GM21526 (cell line): ENCODE data around the gene PDZD2.
A peak's percentile ranks its signal among the peaks of the same experiment; 100 is the strongest.

ENCODE experiments used
- ATAC-seq: cut with Tn5 transposase; IDR thresholded peaks from one replicate; pipeline ENCODE4 v1.9.1; 2021; ENCODE audit warnings: moderate library complexity; ENCODE audit not compliant: unreplicated experiment, low FRiP score

Gene PDZD2

GRCh38 chr5:32088214-32088613 lies 449.3 kb downstream of the PDZD2 start:
- no peak for ATAC-seq

DNA sequence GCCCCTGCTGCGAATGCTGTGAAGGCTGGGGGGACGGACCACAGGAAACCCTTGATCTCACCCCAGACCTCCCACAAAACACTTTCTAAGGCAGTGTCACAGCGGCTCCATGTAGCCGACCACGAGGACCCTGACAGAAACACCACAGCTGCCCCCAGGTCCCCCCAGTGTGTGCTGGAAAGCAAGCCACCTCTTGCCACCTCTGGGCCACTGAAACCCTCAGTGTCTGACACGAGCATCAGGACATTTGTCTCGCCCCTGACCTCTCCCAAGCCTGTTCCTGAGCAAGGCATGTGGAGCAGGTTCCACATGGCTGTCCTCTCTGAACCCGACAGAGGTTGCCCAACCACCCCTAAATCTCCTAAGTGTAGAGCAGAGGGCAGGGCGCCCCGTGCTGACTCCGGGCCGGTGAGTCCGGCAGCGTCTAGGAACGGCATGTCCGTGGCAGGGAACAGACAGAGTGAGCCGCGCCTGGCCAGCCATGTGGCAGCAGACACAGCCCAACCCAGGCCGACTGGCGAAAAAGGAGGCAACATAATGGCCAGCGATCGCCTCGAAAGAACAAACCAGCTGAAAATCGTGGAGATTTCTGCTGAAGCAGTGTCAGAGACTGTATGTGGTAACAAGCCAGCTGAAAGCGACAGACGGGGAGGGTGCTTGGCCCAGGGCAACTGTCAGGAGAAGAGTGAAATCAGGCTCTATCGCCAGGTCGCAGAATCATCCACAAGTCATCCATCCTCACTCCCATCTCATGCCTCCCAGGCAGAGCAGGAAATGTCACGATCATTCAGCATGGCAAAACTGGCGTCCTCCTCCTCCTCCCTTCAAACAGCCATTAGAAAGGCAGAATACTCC lies 450.4 kb downstream of the PDZD2 start:
- ATAC-seq = no peak

DNA sequence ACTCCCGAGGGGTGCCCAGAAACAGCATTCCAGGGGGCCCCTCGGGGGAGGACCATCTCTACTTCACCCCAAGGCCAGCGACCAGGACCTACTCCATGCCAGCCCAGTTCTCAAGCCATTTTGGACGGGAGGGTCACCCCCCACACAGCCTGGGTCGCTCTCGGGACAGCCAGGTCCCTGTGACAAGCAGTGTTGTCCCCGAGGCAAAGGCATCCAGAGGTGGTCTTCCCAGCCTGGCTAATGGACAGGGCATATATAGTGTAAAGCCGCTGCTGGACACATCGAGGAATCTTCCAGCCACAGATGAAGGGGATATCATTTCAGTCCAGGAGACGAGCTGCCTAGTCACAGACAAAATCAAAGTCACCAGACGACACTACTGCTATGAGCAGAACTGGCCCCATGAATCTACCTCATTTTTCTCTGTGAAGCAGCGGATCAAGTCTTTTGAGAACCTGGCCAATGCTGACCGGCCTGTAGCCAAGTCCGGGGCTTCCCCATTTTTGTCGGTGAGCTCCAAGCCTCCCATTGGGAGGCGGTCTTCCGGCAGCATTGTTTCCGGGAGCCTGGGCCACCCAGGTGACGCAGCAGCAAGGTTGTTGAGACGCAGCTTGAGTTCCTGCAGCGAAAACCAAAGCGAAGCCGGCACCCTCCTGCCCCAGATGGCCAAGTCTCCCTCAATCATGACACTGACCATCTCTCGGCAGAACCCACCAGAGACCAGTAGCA lies 451.3 kb downstream of the PDZD2 start:
- ATAC-seq = no peak

DNA sequence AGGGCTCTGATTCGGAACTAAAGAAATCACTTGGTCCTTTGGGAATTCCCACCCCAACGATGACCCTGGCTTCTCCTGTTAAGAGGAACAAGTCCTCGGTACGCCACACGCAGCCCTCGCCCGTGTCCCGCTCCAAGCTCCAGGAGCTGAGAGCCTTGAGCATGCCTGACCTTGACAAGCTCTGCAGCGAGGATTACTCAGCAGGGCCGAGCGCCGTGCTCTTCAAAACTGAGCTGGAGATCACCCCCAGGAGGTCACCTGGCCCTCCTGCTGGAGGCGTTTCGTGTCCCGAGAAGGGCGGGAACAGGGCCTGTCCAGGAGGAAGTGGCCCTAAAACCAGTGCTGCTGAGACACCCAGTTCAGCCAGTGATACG lies 451.8 kb downstream of the PDZD2 start:
- ATAC-seq = no peak

DNA sequence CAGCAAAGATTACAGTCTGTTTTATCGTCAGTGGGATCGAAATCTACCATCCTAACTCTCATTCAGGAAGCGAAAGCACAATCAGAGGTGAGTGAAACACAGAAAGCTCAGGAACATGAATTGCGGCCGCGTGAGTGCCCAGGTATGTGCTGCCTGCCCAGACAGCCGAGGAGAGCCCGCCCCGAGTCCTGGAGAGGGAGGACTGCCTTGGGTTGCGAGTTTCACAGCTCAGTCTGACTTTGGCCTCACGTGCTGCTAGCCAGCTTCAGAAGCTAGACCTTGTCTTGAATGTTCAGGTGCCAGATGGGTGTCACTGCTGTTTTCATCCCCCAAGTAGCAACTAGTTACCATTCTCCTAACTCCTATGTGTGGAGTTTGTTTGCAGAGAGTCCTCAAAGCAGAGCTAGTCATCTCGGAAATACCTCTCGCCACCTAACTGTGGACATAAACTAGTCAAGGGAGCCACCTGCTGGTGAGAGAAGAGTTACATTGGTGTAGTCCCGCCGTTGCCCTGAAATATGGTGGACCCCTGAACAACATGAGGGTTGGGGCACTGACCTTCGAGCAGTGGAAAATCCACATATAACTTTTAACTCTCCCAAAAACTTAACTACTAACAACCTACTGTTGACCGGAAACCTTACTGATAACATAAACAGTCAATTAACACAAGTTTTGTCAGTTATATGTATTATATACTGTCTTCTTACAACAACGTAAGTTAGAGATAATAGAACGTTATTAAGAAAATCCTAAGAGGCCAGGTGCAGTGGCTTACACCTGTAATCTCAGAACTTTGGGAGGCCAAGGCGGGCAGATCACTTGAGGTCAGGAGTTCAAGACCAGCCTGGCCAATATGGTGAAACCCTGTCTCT lies 454.2 kb downstream of the PDZD2 start:
- ATAC-seq = peak; percentile 83

- no peak for ATAC-seq
Observed at GRCh38 chr5:32094691-32095090, 455.8 kb downstream of the PDZD2 start.

- ATAC-seq = no peak
Observed at GRCh38 chr5:32095261-32095671, 456.3 kb downstream of the PDZD2 start.

GRCh38 chr5:32096891-32097595 lies 458.1 kb downstream of the PDZD2 start:
- ATAC-seq = no peak

DNA sequence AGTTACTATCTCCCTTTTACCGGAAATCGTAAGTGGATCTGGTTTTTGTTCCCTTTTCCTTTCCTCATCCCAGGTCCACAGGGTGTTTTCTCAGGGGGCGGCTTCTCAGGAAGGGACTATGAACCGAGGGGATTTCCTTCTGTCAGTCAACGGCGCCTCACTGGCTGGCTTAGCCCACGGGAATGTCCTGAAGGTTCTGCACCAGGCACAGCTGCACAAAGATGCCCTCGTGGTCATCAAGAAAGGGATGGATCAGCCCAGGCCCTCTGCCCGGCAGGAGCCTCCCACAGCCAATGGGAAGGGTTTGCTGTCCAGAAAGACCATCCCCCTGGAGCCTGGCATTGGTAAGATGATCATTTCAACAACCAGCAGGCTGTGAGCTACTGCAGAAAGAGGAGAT lies 459.4 kb downstream of the PDZD2 start:
- ATAC-seq = no peak

GRCh38 chr5:32098890-32099310 lies 460.0 kb downstream of the PDZD2 start:
- no peak for ATAC-seq

DNA sequence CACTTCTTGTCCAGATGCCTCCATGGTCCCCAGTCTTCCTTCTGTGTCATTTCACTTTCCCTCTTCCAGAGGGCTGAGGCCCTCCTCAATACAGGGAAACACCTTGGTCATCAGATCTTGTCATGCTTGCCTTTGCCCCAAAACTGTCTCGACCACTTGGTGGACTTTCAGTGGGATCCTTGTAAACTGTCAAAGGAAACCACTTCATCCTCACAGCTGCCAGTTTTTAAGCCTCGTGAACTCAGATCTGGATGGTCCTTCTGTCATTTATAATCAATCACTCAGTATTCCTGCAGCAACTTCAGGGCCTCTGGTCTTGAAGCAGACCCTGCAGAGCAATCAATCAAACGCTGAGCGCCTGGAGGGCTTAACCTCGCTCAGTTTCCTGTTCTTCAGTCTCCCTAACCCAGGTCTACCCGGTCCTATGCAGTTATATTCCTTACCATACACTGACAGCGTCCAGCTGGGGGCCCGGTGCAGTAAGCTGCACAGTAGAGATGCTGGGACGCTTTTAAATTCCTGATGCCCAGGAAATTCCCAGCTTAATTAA lies 460.6 kb downstream of the PDZD2 start:
- no peak for ATAC-seq

- no peak for ATAC-seq
Observed at GRCh38 chr5:32100230-32100629, 461.3 kb downstream of the PDZD2 start.

DNA sequence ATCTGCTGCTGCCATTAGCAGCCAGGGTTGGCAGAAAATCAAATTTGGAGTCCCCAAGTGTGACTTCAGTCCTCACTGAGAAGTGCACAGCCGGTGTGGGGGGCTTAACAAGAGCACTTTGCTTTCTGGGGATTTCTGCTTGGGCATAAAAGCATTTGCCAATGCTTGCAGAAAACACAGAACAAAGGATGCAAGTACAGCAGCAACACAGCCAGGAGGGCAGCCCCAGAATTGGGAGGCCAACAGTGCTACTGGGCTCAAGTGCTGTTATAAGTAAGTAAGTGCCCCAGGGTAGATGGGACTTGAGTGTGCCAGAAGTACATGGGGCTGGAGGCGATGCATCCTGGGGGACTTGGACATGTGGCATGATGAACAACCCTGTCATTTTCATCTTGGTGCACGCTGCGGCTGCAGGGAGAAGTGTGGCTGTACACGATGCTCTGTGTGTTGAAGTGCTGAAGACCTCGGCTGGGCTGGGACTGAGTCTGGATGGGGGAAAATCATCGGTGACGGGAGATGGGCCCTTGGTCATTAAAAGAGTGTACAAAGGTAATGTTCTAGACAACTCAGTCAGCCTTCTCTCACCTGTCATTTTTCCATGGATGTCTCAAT lies 461.9 kb downstream of the PDZD2 start:
- no peak for ATAC-seq

- no peak for ATAC-seq
Observed at GRCh38 chr5:32102254-32102986, 463.5 kb downstream of the PDZD2 start.

- ATAC-seq = no peak
Observed at GRCh38 chr5:32103521-32103920, 464.6 kb downstream of the PDZD2 start.

- ATAC-seq = no peak
Observed at GRCh38 chr5:32107291-32107690, 468.4 kb downstream of the PDZD2 start.

DNA sequence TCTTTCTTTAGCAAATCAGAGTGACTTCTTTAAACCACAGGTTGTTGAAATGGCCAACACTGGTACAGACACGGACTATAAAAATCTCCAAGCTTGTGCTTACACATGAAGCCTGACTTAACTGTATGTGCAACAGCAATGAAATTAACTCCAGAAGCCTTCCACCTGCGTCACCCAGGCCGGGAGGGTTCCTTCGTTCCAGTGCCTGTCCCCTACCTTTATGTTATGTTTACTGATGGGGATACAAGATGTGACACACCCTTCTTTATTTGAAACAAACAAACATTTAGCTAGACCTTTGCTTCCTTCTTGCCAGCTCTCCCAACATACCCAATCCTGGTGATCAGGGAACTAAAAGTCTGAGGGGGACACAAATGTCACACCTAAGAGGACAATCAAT lies 469.2 kb downstream of the PDZD2 start:
- no peak for ATAC-seq

- ATAC-seq = no peak
Observed at GRCh38 chr5:32109236-32109635, 470.3 kb downstream of the PDZD2 start.

- ATAC-seq = no peak
Observed at GRCh38 chr5:32110111-32110696, 471.3 kb downstream of the PDZD2 start.
